GM12878 (cell line): ENCODE data around the gene GADD45A. TPM values are rescaled to one million over a fixed set of nuclear protein-coding genes. Genes with fewer than 3 reads are reported as not detected.

Source experiments
- BACH1 ChIP-seq: fragments of 450-650 bp; IDR thresholded peaks from 2 replicates; pipeline ENCODE4 v1.6.1; 2017; ENCODE audit warnings: mild to moderate bottlenecking, borderline replicate concordance
- CHD2 ChIP-seq: IDR thresholded peaks from 2 replicates; pipeline ENCODE4 v1.6.1; 2011; ENCODE audit warnings: low read depth, low read length, improper control_type of control experiment, borderline replicate concordance
- DPF2 ChIP-seq: fragments of 450-650 bp; IDR thresholded peaks from 2 replicates; pipeline ENCODE4 v1.6.1; 2017; ENCODE audit warnings: mild to moderate bottlenecking
- ETV6 ChIP-seq, 2 experiments: fragments of 450-650 bp in 1 of 2; IDR thresholded peaks in 1 of 2; conservative IDR thresholded peaks in 1 of 2; 2 replicates each; pipeline ENCODE4 v1.6.1; 2014; ENCODE audit warnings: antibody characterized with exemption in 1 of 2, borderline replicate concordance in 1 of 2, low read depth in 1 of 2, mild to moderate bottlenecking in 1 of 2, moderate library complexity in 1 of 2
- HCFC1 ChIP-seq: fragments of 150-350 bp; IDR thresholded peaks from 2 replicates; pipeline ENCODE4 v1.6.1; 2014; ENCODE audit warnings: low read length
- IRF4 ChIP-seq: IDR thresholded peaks from 2 replicates; pipeline ENCODE4 v1.6.1; 2011; ENCODE audit warnings: low read depth, low read length
- KDM1A ChIP-seq: fragments of 200-600 bp; sonication (generic); IDR thresholded peaks from 2 replicates; pipeline ENCODE4 v1.6.1; 2016; ENCODE audit warnings: borderline replicate concordance
- MEF2A ChIP-seq: IDR thresholded peaks from 2 replicates; pipeline ENCODE4 v1.6.1; 2011; ENCODE audit warnings: low read depth, mild to moderate bottlenecking, low read length, moderate library complexity; ENCODE audit not compliant: insufficient read depth
- NFXL1 ChIP-seq: fragments of 450-650 bp; IDR thresholded peaks from 2 replicates; pipeline ENCODE4 v1.6.1; 2017; ENCODE audit warnings: antibody characterized with exemption, mild to moderate bottlenecking, borderline replicate concordance
- RAD21 ChIP-seq: IDR thresholded peaks from 2 replicates; pipeline ENCODE4 v1.6.1; 2011; ENCODE audit warnings: mild to moderate bottlenecking, low read depth, low read length, moderate library complexity; ENCODE audit not compliant: insufficient read depth
- SP1 ChIP-seq: IDR thresholded peaks from one replicate; pipeline ENCODE4 v1.6.1; 2011; ENCODE audit warnings: low read depth, low read length
- TBL1XR1 ChIP-seq: IDR thresholded peaks from 2 replicates; pipeline ENCODE4 v1.6.1; 2012; ENCODE audit warnings: low read depth, low read length, improper control_type of control experiment
- TCF12 ChIP-seq: IDR thresholded peaks from 2 replicates; pipeline ENCODE4 v1.6.1; 2011; ENCODE audit warnings: low read depth, mild to moderate bottlenecking, low read length
- polyA plus RNA-seq, 11 experiments: library from polyadenylated mRNA; depleted of rRNA in 4 of 11; unstranded in 6 of 11; stranded (reverse) in 5 of 11; fragments of >200 nt; fragmentation: Nextera tagmentation in 4 of 11; fragmentation: Illumina TruSeq in 1 of 11; extraction: Ambion mirVana in 4 of 11; extraction: Trizol in 1 of 11; gene quantifications; 1 replicate in 1 of 11; 2 replicates in 10 of 11; pipeline versions ENCODE4 v1.2.1 to v1.2.3, GENCODE V29; 2011 to 2016; ENCODE audit warnings: inconsistent platforms in 2 of 11, missing spikeins in 2 of 11, low read depth in 1 of 11
- total RNA-seq, 4 experiments: library from RNA; depleted of rRNA in 3 of 4; stranded (reverse); fragments of >200 nt in 3 of 4; fragmentation: Illumina TruSeq in 1 of 4; extraction: Trizol in 1 of 4; gene quantifications; 2 replicates each; pipeline versions ENCODE4 v1.2.1 to v1.2.3, GENCODE V29; 2013 to 2021
- TF ChIP-seq, protein P1 (sequence below): fragments of 450-650 bp; IDR thresholded peaks from 2 replicates; pipeline ENCODE4 v1.6.1; 2016; ENCODE audit warnings: mild to moderate bottlenecking, moderate library complexity, borderline replicate concordance
- TF ChIP-seq, protein P2 (sequence below): fragments of 450-650 bp; IDR thresholded peaks from 2 replicates; pipeline ENCODE4 v1.6.1; 2017; ENCODE audit warnings: low read depth, mild to moderate bottlenecking, moderate library complexity
- TF ChIP-seq, protein P3 (sequence below): IDR thresholded peaks from 2 replicates; pipeline ENCODE4 v1.6.1; 2012; ENCODE audit warnings: improper control_type of control experiment, low read depth, low read length; ENCODE audit not compliant: insufficient replicate concordance

Gene GADD45A
- total and polyA plus RNA-seq, 10 of the 15 experiments (the other 5 are each of a cell fraction or from before 2014, with no cell fraction given): 4.7 to 48.9 (median 18.5) TPM

DNA sequence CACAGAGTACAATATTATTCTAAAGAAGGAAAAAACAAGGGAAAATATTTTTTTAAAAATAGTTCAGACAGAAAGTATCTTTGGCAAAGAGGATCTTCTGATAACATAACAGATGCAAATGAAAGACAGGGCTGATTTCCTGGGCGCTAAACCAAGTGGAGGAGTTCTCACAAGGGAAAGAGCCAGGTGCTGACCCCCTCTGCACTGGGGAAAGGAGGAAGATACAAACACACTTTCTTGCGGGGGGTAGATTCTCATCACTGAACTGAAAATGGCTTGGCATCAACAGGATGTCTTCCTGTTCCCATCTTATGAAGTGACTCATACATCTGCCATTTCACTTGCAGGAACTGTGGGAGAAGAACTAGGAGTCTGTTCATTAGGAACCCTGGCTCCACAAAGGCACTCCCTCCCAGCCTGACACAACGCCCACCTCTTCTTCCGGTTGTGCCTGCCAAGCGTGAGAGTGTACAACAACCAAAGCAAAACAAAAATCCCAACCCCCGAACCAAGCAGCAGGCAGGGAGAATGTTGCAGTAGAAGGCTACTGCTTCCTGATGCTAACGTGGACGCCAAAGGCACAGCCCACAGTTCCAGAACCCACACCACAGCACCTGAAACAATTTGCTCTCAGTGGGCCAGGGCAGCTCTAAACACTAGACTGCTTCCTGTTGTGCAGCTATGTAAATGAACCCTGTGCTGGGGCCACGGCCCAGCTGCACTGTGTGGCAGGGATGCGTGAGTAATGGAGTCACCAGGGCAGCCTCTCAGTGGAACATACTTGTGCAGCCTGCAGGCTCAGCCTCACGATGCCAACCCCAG lies 51.0 kb downstream of the GADD45A start (continued):
- TF ChIP-seq, protein P1, sequence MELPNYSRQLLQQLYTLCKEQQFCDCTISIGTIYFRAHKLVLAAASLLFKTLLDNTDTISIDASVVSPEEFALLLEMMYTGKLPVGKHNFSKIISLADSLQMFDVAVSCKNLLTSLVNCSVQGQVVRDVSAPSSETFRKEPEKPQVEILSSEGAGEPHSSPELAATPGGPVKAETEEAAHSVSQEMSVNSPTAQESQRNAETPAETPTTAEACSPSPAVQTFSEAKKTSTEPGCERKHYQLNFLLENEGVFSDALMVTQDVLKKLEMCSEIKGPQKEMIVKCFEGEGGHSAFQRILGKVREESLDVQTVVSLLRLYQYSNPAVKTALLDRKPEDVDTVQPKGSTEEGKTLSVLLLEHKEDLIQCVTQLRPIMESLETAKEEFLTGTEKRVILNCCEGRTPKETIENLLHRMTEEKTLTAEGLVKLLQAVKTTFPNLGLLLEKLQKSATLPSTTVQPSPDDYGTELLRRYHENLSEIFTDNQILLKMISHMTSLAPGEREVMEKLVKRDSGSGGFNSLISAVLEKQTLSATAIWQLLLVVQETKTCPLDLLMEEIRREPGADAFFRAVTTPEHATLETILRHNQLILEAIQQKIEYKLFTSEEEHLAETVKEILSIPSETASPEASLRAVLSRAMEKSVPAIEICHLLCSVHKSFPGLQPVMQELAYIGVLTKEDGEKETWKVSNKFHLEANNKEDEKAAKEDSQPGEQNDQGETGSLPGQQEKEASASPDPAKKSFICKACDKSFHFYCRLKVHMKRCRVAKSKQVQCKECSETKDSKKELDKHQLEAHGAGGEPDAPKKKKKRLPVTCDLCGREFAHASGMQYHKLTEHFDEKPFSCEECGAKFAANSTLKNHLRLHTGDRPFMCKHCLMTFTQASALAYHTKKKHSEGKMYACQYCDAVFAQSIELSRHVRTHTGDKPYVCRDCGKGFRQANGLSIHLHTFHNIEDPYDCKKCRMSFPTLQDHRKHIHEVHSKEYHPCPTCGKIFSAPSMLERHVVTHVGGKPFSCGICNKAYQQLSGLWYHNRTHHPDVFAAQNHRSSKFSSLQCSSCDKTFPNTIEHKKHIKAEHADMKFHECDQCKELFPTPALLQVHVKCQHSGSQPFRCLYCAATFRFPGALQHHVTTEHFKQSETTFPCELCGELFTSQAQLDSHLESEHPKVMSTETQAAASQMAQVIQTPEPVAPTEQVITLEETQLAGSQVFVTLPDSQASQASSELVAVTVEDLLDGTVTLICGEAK: no peak; the same call in 1 of the 2 replicates
- TF ChIP-seq RAD21: no peak
- TF ChIP-seq TCF12: peak; percentile 64; the same call in 1 of the 2 replicates
- TF ChIP-seq SP1: no peak
- TF ChIP-seq, protein P2, sequence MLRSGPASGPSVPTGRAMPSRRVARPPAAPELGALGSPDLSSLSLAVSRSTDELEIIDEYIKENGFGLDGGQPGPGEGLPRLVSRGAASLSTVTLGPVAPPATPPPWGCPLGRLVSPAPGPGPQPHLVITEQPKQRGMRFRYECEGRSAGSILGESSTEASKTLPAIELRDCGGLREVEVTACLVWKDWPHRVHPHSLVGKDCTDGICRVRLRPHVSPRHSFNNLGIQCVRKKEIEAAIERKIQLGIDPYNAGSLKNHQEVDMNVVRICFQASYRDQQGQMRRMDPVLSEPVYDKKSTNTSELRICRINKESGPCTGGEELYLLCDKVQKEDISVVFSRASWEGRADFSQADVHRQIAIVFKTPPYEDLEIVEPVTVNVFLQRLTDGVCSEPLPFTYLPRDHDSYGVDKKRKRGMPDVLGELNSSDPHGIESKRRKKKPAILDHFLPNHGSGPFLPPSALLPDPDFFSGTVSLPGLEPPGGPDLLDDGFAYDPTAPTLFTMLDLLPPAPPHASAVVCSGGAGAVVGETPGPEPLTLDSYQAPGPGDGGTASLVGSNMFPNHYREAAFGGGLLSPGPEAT: 0 out of 2 replicates have a peak, but pooled peaks have one; percentile 41
- TF ChIP-seq, protein P3, sequence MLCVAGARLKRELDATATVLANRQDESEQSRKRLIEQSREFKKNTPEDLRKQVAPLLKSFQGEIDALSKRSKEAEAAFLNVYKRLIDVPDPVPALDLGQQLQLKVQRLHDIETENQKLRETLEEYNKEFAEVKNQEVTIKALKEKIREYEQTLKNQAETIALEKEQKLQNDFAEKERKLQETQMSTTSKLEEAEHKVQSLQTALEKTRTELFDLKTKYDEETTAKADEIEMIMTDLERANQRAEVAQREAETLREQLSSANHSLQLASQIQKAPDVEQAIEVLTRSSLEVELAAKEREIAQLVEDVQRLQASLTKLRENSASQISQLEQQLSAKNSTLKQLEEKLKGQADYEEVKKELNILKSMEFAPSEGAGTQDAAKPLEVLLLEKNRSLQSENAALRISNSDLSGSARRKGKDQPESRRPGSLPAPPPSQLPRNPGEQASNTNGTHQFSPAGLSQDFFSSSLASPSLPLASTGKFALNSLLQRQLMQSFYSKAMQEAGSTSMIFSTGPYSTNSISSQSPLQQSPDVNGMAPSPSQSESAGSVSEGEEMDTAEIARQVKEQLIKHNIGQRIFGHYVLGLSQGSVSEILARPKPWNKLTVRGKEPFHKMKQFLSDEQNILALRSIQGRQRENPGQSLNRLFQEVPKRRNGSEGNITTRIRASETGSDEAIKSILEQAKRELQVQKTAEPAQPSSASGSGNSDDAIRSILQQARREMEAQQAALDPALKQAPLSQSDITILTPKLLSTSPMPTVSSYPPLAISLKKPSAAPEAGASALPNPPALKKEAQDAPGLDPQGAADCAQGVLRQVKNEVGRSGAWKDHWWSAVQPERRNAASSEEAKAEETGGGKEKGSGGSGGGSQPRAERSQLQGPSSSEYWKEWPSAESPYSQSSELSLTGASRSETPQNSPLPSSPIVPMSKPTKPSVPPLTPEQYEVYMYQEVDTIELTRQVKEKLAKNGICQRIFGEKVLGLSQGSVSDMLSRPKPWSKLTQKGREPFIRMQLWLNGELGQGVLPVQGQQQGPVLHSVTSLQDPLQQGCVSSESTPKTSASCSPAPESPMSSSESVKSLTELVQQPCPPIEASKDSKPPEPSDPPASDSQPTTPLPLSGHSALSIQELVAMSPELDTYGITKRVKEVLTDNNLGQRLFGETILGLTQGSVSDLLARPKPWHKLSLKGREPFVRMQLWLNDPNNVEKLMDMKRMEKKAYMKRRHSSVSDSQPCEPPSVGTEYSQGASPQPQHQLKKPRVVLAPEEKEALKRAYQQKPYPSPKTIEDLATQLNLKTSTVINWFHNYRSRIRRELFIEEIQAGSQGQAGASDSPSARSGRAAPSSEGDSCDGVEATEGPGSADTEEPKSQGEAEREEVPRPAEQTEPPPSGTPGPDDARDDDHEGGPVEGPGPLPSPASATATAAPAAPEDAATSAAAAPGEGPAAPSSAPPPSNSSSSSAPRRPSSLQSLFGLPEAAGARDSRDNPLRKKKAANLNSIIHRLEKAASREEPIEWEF: peak; percentile 16
- no peak; the same call in 1 of the 2 replicates for TF ChIP-seq TBL1XR1
- no peak for TF ChIP-seq NFXL1
- no peak; the same call in 1 of the 2 replicates for TF ChIP-seq HCFC1
- TF ChIP-seq BACH1: 0 out of 2 replicates have a peak, but pooled peaks have one; percentile 13
- TF ChIP-seq KDM1A: no peak
- no peak for TF ChIP-seq ETV6 (conservative IDR thresholded peaks at IDR 0.05 in 1 of 2, IDR thresholded peaks at IDR 0.05 in 1 of 2; ENCODE audit: borderline replicate concordance in 1 of 2, low read depth in 1 of 2)
- TF ChIP-seq DPF2: peak; percentile 65
- no peak for TF ChIP-seq IRF4
- TF ChIP-seq CHD2: 0 out of 2 replicates have a peak, but pooled peaks have one; percentile 46
- TF ChIP-seq MEF2A: no peak
